ENCODE results near the gene JAK1.

DNA sequence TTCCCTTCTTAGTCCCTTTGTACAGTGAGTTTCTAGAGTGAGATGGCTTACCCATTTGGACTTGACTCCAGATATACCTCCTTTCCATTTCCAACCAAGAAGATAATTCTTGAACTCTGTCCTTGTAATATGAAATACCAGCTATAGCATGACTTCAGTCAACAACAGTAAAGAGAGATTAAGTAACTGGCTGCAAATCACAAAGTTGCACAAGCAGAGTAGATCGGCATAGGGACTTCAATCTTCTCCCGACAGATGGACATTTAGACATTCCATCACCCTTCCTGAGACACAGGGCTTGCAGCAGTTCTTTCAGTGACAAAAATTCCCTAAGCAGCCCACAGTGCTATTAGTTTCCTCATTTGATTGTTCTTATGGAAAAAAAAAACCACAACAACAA is 44.6 kb downstream of the JAK1 start:
- TF ChIP-seq, protein P1, sequence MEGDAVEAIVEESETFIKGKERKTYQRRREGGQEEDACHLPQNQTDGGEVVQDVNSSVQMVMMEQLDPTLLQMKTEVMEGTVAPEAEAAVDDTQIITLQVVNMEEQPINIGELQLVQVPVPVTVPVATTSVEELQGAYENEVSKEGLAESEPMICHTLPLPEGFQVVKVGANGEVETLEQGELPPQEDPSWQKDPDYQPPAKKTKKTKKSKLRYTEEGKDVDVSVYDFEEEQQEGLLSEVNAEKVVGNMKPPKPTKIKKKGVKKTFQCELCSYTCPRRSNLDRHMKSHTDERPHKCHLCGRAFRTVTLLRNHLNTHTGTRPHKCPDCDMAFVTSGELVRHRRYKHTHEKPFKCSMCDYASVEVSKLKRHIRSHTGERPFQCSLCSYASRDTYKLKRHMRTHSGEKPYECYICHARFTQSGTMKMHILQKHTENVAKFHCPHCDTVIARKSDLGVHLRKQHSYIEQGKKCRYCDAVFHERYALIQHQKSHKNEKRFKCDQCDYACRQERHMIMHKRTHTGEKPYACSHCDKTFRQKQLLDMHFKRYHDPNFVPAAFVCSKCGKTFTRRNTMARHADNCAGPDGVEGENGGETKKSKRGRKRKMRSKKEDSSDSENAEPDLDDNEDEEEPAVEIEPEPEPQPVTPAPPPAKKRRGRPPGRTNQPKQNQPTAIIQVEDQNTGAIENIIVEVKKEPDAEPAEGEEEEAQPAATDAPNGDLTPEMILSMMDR (IDR thresholded peaks at IDR 0.05; ENCODE audit: low read depth, low read length): no peak
- TF ChIP-seq EZH2phosphoT487 (IDR thresholded peaks at IDR 0.05; ENCODE audit: low read depth): no peak

Data from OCI-LY3 (cell line).